ENCODE measurements around the gene NEB.
"Not testable (repeated sequence)": the region's sequence is repeated elsewhere in the genome, so short reads cannot be mapped to it uniquely, and the experiment has no call there.

Gene NEB

DNA sequence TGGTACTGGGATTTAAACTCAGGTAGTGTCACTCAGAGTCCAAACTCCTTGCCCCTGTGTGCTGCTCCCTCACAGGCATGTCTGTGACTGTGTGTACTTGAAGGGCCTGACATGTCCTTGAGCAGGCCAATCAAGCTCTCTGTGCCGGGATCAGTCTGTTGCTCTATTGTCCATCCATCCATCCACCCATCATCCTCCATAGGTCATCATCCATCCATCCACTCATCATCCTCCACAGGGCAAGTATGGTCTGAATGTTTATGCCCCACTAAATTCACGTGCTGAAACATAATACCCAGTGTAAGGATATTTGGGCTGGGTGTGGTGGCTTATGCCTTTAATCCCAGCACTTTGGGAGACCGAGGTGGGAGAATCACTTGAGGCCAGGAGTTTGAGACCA, 24.5 kb upstream of the NEB start:
- no peak overlapping the region for H3K4me3 ChIP-seq (ENCODE audit: low read depth, low read length)
- TF ChIP-seq, protein P1, sequence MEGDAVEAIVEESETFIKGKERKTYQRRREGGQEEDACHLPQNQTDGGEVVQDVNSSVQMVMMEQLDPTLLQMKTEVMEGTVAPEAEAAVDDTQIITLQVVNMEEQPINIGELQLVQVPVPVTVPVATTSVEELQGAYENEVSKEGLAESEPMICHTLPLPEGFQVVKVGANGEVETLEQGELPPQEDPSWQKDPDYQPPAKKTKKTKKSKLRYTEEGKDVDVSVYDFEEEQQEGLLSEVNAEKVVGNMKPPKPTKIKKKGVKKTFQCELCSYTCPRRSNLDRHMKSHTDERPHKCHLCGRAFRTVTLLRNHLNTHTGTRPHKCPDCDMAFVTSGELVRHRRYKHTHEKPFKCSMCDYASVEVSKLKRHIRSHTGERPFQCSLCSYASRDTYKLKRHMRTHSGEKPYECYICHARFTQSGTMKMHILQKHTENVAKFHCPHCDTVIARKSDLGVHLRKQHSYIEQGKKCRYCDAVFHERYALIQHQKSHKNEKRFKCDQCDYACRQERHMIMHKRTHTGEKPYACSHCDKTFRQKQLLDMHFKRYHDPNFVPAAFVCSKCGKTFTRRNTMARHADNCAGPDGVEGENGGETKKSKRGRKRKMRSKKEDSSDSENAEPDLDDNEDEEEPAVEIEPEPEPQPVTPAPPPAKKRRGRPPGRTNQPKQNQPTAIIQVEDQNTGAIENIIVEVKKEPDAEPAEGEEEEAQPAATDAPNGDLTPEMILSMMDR (IDR thresholded peaks at IDR 0.05; ENCODE audit: low read depth, low read length) = no peak

DNA sequence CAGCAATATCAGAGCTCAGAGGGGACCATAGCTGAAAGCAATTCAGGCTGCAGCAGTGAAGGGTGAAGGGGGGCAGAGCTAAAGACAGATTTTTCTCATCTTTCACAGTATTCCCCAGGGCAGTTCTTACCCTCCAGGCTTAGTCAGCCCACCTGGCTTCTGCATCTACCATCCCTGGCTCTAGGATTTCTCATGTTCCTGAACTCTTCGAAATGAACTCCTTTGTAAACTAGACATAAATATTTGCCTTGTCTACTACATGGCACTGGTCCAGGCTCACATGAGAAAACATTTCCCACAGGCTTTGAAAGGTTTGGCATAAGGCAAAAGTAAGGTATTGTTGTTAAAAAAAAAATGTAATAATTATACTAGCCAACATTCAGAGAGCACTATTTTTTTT, 23.6 kb upstream of the NEB start:
- H3K4me3 ChIP-seq (ENCODE audit: low read depth, low read length) = no peak overlapping the region
- TF ChIP-seq, protein P1 (IDR thresholded peaks at IDR 0.05; ENCODE audit: low read depth, low read length) = no peak

DNA sequence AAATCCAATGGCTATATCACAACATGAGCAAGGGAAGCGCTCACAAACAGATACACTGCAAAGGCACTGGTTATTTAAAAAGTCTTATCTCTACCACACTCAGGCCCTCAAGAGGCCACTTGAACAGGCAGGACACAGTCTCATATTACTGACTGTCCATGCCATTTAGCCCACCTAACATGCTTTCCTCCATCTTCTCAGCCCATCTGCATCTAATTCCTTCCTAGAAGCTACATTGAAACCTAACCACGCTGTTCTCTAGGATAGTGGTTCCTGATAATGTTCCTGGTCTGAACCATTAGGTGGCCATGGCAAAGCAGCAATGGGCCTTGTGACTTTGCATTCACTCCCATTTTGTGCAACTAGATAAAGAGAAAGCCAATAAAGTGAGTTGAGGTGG, 22.5 kb upstream of the NEB start:
- H3K4me3 ChIP-seq (ENCODE audit: low read depth, low read length) = no peak overlapping the region
- TF ChIP-seq, protein P1 (IDR thresholded peaks at IDR 0.05; ENCODE audit: low read depth, low read length) = no peak

DNA sequence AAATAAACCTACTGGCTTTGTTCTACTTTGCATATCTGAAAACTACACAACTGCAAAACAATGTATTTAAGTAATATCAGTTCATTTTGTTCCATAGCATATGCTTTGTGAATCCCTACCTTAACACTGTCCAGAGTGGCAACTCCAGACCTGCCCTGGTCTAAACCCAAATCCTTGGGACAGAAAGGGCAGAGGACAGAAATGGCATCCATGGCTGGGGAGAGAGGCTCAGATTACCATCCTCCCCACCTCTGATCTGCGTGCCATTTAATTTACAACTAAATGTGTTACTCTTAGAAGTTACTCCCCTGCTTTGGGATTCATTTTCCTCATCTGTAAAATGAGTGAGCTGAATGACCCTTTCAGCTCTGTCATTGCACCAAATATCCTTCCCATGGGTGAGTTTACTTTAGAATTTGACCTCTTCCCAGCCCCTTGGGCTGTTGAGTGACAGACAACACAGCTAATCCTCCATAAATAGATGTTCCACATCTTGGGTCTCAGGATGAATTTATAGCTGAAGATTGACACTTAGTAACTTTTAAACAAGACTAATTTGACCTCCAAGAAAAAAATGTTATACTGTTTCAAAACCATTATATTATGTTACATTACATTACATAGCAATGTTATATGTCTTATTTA, 20.1 kb upstream of the NEB start:
- TF ChIP-seq, protein P1 (IDR thresholded peaks at IDR 0.05; ENCODE audit: low read depth, low read length) = no peak
- H3K4me3 ChIP-seq (ENCODE audit: low read depth, low read length) = no peak overlapping the region

DNA sequence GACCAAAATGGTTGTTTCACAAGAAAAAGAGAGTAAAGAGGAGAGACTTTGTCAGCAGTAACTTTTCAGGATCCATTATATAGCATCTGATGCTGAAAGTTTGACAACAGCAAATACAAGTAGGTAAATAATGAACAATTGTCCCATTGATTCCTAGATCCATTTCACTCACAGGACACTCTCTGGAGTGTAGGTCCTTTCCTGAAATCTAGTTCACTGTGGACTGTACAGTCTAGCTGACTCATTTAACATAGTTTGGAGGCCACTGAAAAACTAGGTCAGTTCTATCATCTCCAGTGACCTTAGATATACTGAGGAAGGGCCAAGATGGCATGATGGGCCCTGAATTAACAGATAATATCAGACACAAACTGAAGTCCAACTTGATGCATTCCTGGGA, 19.3 kb upstream of the NEB start:
- TF ChIP-seq, protein P1 (IDR thresholded peaks at IDR 0.05; ENCODE audit: low read depth, low read length) = no peak
- no peak overlapping the region for H3K4me3 ChIP-seq (ENCODE audit: low read depth, low read length)

DNA sequence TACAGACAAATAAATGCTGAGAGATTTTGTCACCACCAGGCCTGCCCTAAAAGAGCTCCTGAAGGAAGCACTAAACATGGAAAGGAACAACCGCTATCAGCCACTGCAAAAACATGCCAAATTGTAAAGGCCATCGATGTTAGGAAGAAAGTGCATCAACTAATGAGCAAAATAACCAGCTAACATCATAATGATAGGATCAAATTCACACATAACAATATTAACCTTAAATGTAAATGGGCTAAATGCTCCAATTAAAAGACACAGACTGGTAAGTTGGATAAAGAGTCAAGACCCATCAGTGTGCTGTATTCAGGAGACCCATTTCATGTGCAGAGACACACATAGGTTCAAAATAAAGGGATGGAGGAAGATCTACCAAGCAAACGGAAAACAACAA, 11.0 kb upstream of the NEB start:
- not testable (repeated sequence) for H3K4me3 ChIP-seq (ENCODE audit: low read depth, low read length)

DNA sequence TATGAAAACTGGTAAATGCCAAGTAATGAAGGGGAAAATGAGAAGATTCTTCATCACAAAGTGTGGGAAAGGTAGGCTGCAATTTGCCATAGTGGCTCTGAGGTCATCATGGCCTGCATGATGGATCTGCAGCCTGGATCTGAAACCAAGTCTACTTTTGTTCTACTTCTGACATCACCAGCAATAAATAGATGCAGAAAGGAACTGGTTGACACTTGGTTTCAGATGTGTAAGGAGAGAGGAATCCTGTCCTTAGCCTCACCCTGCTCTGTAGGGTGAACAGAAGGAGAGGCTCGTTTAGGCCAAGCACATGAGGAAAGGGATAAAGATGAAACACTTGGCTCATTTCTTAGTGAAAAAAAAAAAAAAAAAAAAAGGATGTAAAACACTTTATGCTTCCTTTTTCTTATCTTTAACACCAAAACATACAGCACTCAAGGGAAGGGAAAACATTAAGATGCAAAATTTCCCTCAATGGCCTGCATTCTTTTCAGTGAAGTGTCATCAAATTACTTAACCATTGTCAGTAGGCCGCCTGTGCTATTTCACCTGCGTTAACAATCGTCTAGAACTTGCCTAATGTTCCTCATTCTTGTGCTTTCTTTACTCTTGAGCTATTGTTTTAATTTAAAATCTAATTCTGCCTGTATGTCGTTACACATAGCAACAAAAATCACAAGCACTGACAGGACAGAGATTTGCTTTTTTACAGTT, 3.9 kb downstream of the NEB start:
- TF ChIP-seq, protein P1 (IDR thresholded peaks at IDR 0.05; ENCODE audit: low read depth, low read length) = no peak
- H3K4me3 ChIP-seq (ENCODE audit: low read depth, low read length) = no peak overlapping the region

Measured in WI38 (cell line).